Measurements from ENCODE around the gene DPP10. TPM values are rescaled to one million over a fixed set of nuclear protein-coding genes. Genes with fewer than 3 reads are reported as not detected.

DPP10 gene
- total RNA-seq, 2 donors from 2014 or later = not detected

- no peak for TF ChIP-seq CTCF (IDR thresholded peaks at IDR 0.05)
- ATAC-seq (ENCODE audit: insufficient number of reproducible peaks, low FRiP score, low read depth) (no peak), DNase-seq (ENCODE audit: low spot score) (no peak)
- no peaks in the 10 kb centered on the region for H3K36me3 ChIP-seq
- H3K4me3 ChIP-seq = no peak overlapping the region
- no peaks in the 10 kb centered on the region for H3K27me3 ChIP-seq (replicated peaks; ENCODE audit: insufficient read depth)
- peaks cover 0 to 4% of the 10 kb centered on the region in 2 donors for H3K4me1 ChIP-seq (ENCODE audit: control insufficient read depth in 1 of 2, low read depth in 2 of 2)
- H3K27ac ChIP-seq = no peak overlapping the region
- no peaks in the 10 kb centered on the region for H3K9me3 ChIP-seq
Observed at GRCh38 chr2:114450639-114451038, 8.2 kb downstream of the DPP10 start.

GRCh38 chr2:114456566-114456965 lies 14.1 kb downstream of the DPP10 start:
- Histone ChIP-seq H3K27me3 (replicated peaks; ENCODE audit: insufficient read depth) (no peaks in the 10 kb centered on the region), H3K4me1 (ENCODE audit: control insufficient read depth in 1 of 2, low read depth in 2 of 2) (no peaks in the 10 kb centered on the region), H3K4me3 (no peak overlapping the region), H3K9me3 (no peaks in the 10 kb centered on the region), H3K27ac (no peak overlapping the region), H3K36me3 (no peaks in the 10 kb centered on the region)
- ATAC-seq (ENCODE audit: insufficient number of reproducible peaks, low FRiP score, low read depth) (no peak), DNase-seq (ENCODE audit: low spot score) (no peak)
- TF ChIP-seq CTCF (IDR thresholded peaks at IDR 0.05) = no peak

DNA sequence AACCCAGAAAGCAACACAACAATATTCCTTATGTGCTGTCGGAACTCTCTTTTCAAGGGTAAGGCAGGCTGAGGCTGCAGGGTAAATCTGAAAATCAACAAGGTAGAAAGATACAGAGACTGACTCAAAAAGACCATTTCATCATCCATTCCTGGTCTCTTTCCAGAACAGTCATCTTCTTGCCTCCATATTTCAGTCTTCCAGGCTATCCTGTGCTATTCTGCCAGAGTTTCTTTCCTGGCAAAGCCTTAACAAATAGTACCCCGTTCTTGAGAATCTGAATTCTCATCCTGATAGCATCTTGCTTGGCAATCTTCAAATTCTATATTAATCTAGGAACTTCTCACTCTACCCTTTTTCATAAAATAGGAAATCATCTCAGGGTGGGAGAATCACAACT lies 15.5 kb downstream of the DPP10 start:
- H3K4me3 ChIP-seq = no peak overlapping the region
- no peak for DNase-seq (ENCODE audit: low spot score)
- no peak overlapping the region for H3K27ac ChIP-seq
- ATAC-seq (ENCODE audit: insufficient number of reproducible peaks, low FRiP score, low read depth) = no peak
- TF ChIP-seq CTCF (IDR thresholded peaks at IDR 0.05) = no peak
- no peaks in the 10 kb centered on the region for H3K4me1 ChIP-seq (ENCODE audit: control insufficient read depth in 1 of 2, low read depth in 2 of 2)
- H3K27me3 ChIP-seq (replicated peaks; ENCODE audit: insufficient read depth) = no peaks in the 10 kb centered on the region
- H3K9me3 ChIP-seq = no peaks in the 10 kb centered on the region
- H3K36me3 ChIP-seq = no peaks in the 10 kb centered on the region

DNA sequence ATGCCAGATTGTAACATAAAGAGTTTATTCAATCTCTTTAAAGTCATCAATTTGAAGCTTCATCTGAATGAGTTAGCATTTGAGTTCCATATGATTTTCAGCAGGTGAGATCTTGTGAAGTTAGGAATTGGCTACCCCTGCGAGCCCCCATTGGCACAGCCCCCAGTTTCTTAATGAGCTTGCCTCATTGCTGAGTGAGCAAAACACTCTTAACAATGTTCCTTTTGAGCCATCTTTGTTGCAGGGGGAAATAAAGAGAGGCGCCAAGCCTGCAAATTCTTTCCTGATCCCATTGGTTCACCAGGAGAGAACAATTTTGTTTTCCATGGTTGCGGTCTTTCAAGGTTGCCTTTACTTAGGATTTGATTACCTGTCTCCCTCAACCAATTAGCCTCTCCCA lies 18.7 kb downstream of the DPP10 start:
- TF ChIP-seq CTCF (IDR thresholded peaks at IDR 0.05) = no peak
- no peaks in the 10 kb centered on the region for H3K36me3 ChIP-seq
- ATAC-seq (ENCODE audit: insufficient number of reproducible peaks, low FRiP score, low read depth) = no peak

DNA sequence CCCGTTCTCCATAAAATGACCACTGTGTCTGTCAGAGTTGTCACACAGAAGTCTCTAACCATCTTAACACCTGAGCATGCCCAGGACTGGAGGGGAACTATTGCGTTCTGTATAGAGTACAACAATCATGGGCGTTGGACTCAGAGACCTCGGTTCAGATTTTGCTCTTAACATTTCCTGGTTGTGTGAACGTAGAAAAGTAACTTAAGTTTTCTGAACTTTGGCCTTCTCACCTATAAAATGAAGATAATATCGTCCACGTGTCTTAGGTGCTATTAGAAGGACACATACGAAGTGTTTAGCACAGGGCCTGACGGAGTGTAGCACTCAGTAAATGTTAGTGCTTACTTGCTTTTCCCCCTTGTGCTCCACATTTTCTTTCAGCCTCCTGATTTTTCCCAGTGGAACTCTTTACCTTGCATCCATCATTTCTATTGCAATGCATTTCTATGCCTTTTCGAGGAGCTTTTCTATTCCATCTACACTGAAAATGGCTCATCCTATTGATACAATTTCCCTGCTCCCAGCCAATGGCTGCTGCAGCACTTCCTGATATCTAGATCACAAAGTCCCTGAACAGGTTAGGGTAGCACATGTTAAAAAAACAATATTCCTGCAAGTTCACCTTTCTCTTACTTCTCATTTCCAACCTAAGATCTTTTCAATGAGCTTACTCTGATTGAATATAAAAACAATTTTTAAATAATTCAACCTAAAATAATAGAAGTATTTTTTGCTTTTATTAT lies 22.7 kb downstream of the DPP10 start:
- no peak overlapping the region for H3K27ac ChIP-seq
- ATAC-seq (ENCODE audit: insufficient number of reproducible peaks, low FRiP score, low read depth) = no peak
- TF ChIP-seq CTCF (IDR thresholded peaks at IDR 0.05) = no peak

More for the DNA sequence above, 18.7 kb downstream of the DPP10 start:
- no peak for DNase-seq (ENCODE audit: low spot score)
- H3K27me3 ChIP-seq (replicated peaks; ENCODE audit: insufficient read depth) = no peaks in the 10 kb centered on the region
- no peaks in the 10 kb centered on the region for H3K9me3 ChIP-seq
- H3K27ac ChIP-seq = no peak overlapping the region
- no peak overlapping the region for H3K4me3 ChIP-seq
- no peaks in the 10 kb centered on the region for H3K4me1 ChIP-seq (ENCODE audit: control insufficient read depth in 1 of 2, low read depth in 2 of 2)

More for the DNA sequence above, 22.7 kb downstream of the DPP10 start:
- Histone ChIP-seq H3K4me1 (ENCODE audit: control insufficient read depth in 1 of 2, low read depth in 2 of 2) (no peaks in the 10 kb centered on the region), H3K36me3 (no peaks in the 10 kb centered on the region), H3K4me3 (no peak overlapping the region), H3K27me3 (replicated peaks; ENCODE audit: insufficient read depth) (no peaks in the 10 kb centered on the region), H3K9me3 (no peaks in the 10 kb centered on the region)
- DNase-seq (ENCODE audit: low spot score) = no peak
